HepG2 (cell line): ENCODE measurements around the gene KLHL11. TPM values are rescaled to one million over a fixed set of nuclear protein-coding genes. Genes with fewer than 3 reads are reported as not detected.

ENCODE experiments used
- ATAC-seq: fragments of 200-7000 bp; cut with Tn5 transposase; 3 replicates; pipeline ENCODE4 v1.9.1; 2020; ENCODE audit warnings: mild to moderate bottlenecking, moderate library complexity
- BruUV-seq: library from RNA; stranded (reverse); fragments of 400-500 nt; replicated peaks from 2 replicates; lab custom pipeline; 2021; lab: Mats Ljungman, UMichigan
- CTCF ChIA-PET: fragments of 300-600 bp; formaldehyde crosslinking; extraction: SDS; loops from one replicate; lab custom pipeline; 2021; ENCODE audit warnings: low total read pairs, inconsistent platforms, low intra/inter-chr PET ratio; lab: Yijun Ruan, JAX
- POLR2A ChIA-PET: fragments of 350-600 bp; sonication (Branson Sonifier 250); formaldehyde crosslinking; loops from one replicate; lab custom pipeline; 2020; ENCODE audit warnings: antibody characterized with exemption, inconsistent platforms; lab: Yijun Ruan, JAX
- DNase-seq: peaks from one replicate; pipeline ENCODE4 v3.0.0-alpha.2; 2015; ENCODE audit warnings: low spot score
- FAIRE-seq: peaks from 3 replicates; lab custom pipeline; 2011; peaks lifted over from hg19 to GRCh38; lab: Jason Lieb, UNC
- H2AFZ ChIP-seq: one replicate; pipeline ENCODE4 v1.6.1; 2011; ENCODE audit warnings: low read length, inconsistent platforms
- H3K27ac ChIP-seq: fragments of 300-600 bp; 3 replicates; pipeline ENCODE4 v1.8.0; 2011; ENCODE audit warnings: mixed run types, mild to moderate bottlenecking, mixed read lengths, low read length, inconsistent platforms; ENCODE audit not compliant: insufficient read depth; ENCODE audit errors: extremely low read length
- H3K27me3 ChIP-seq, 2 experiments: fragments of 200-600 bp in 1 of 2; 2 replicates in 1 of 2; 3 replicates in 1 of 2; pipeline versions ENCODE4 v1.6.0 to v1.8.0; 2011; ENCODE audit warnings: low read length in 2 of 2, mild to moderate bottlenecking in 2 of 2, moderate library complexity in 2 of 2, inconsistent platforms in 1 of 2; ENCODE audit not compliant: insufficient read depth in 2 of 2, control insufficient read depth in 1 of 2
- H3K36me3 ChIP-seq, 2 experiments: fragments of 200-600 bp in 1 of 2; replicated peaks in 1 of 2; 2 replicates in 1 of 2; 3 replicates in 1 of 2; pipeline versions ENCODE4 v1.5.1 to v1.8.0; 2011; ENCODE audit warnings: low read length in 2 of 2, inconsistent platforms in 1 of 2; ENCODE audit not compliant: insufficient read depth in 2 of 2, control insufficient read depth in 1 of 2
- H3K4me1 ChIP-seq: 2 replicates; pipeline ENCODE4 v1.5.1; 2012; ENCODE audit warnings: low read length, inconsistent platforms; ENCODE audit not compliant: insufficient read depth
- H3K4me2 ChIP-seq: 2 replicates; pipeline ENCODE4 v1.6.0; 2011; ENCODE audit warnings: low read depth, low read length, inconsistent platforms
- H3K4me3 ChIP-seq, 3 experiments: fragments of 200-600 bp in 1 of 3; sonication (generic), shearing (Covaris generic) in 1 of 3; replicated peaks in 1 of 3; 2 replicates each; pipeline ENCODE4 v1.5.1; 2011 to 2016; ENCODE audit warnings: low read length in 3 of 3, inconsistent platforms in 2 of 3, low read depth in 2 of 3, mild to moderate bottlenecking in 2 of 3, control low read depth in 1 of 3, mixed read lengths in 1 of 3; ENCODE audit not compliant: insufficient read depth in 1 of 3
- H3K79me2 ChIP-seq: one replicate; pipeline ENCODE4 v1.6.1; 2011; ENCODE audit warnings: low read length, inconsistent platforms; ENCODE audit not compliant: insufficient read depth
- H3K9ac ChIP-seq: 2 replicates; pipeline ENCODE4 v1.6.0; 2011; ENCODE audit warnings: mild to moderate bottlenecking, low read depth, low read length, inconsistent platforms; ENCODE audit not compliant: insufficient read depth
- H3K9me3 ChIP-seq: 2 replicates; pipeline ENCODE4 v1.5.1; 2012; ENCODE audit warnings: mild to moderate bottlenecking, low read length
- H4K20me1 ChIP-seq: 2 replicates; pipeline ENCODE4 v1.6.0; 2011; ENCODE audit warnings: inconsistent platforms, mild to moderate bottlenecking, low read length, moderate library complexity; ENCODE audit not compliant: insufficient read depth
- ASH2L ChIP-seq: fragments of 300-600, 200-600 bp; sonication (generic); IDR thresholded peaks from 2 replicates; pipeline ENCODE4 v1.7.0; 2017; ENCODE audit warnings: low read depth, mild to moderate bottlenecking, moderate library complexity, mixed read lengths, low read length; ENCODE audit not compliant: insufficient read length
- CEBPG ChIP-seq: IDR thresholded peaks from 2 replicates; pipeline ENCODE4 v1.6.1; 2016
- HOMEZ ChIP-seq: IDR thresholded peaks from 2 replicates; pipeline ENCODE4 v1.6.1; 2016; ENCODE audit warnings: low read depth
- NFYC ChIP-seq: IDR thresholded peaks from 2 replicates; pipeline ENCODE4 v1.6.1; 2016; ENCODE audit warnings: missing genetic modification reagents, missing compliant biosample characterization
- NR2F6 ChIP-seq, 2 experiments: IDR thresholded peaks; 2 replicates each; pipeline ENCODE4 v1.6.1; 2016; ENCODE audit warnings: antibody characterized with exemption in 1 of 2, mild to moderate bottlenecking in 1 of 2
- POLR2G ChIP-seq: fragments of 200-400 bp; formaldehyde crosslinking; IDR thresholded peaks from 2 replicates; pipeline ENCODE4 v1.6.1; 2018; ENCODE audit warnings: mild to moderate bottlenecking, low read depth, low read length, moderate library complexity
- RAD51 ChIP-seq: fragments of 450-650 bp; IDR thresholded peaks from 2 replicates; pipeline ENCODE4 v1.6.1; 2016; ENCODE audit warnings: borderline replicate concordance
- RCOR2 ChIP-seq: IDR thresholded peaks from 2 replicates; pipeline ENCODE4 v1.6.1; 2016; ENCODE audit warnings: missing biosample characterization, missing genetic modification reagents
- RFXAP ChIP-seq: sonication (generic); formaldehyde crosslinking; IDR thresholded peaks from 2 replicates; pipeline ENCODE4 v1.4.0; 2020; ENCODE audit warnings: missing genetic modification reagents, borderline replicate concordance
- ZBTB38 ChIP-seq: sonication (generic); formaldehyde crosslinking; IDR thresholded peaks from 2 replicates; pipeline ENCODE4 v1.5.1; 2020; ENCODE audit warnings: mild to moderate bottlenecking, missing genetic modification reagents
- ZFAT ChIP-seq: sonication (generic); formaldehyde crosslinking; conservative IDR thresholded peaks from 2 replicates; pipeline ENCODE4 v1.8.1; 2023; ENCODE audit warnings: missing genetic modification reagents, inconsistent platforms
- ZFP90 ChIP-seq: sonication (generic); formaldehyde crosslinking; IDR thresholded peaks from 2 replicates; pipeline ENCODE4 v1.8.0; 2022; ENCODE audit warnings: missing genetic modification reagents, mild to moderate bottlenecking, inconsistent platforms, borderline replicate concordance
- ZNF34 ChIP-seq: sonication (generic); formaldehyde crosslinking; IDR thresholded peaks from 2 replicates; pipeline ENCODE4 v1.4.0; 2020; ENCODE audit warnings: mild to moderate bottlenecking, missing genetic modification reagents, borderline replicate concordance
- ZNF629 ChIP-seq: sonication (generic); formaldehyde crosslinking; conservative IDR thresholded peaks from 2 replicates; pipeline ENCODE4 v1.5.0; 2020; ENCODE audit warnings: missing genetic modification reagents
- WGBS: methylation state at CpG from one replicate; pipeline ENCODE4 v1.1.6; 2017; ENCODE audit warnings: low lambda C conversion rate; 5-methylcytosine and 5-hydroxymethylcytosine counted together
- in situ Hi-C: cut with HindIII; loops from 2 replicates; pipeline ENCODE4 v1.10.0; 2017; ENCODE audit warnings: low pct_unique_long_range_greater_than_20kb; ENCODE audit not compliant: extremely low pct_ligation_motif_present
- intact Hi-C: fragments of 100-400 bp; cut with micrococcal nuclease; formaldehyde crosslinking; loops from one replicate; pipeline ENCODE4 v1.10.0; 2022; ENCODE audit not compliant: unreplicated experiment
- polyA plus RNA-seq, 8 experiments: library from polyadenylated mRNA; depleted of rRNA in 3 of 8; stranded (reverse) in 7 of 8; unstranded in 1 of 8; fragments of >200 nt; fragmentation: Illumina TruSeq in 4 of 8; extraction: Trizol in 4 of 8; gene quantifications; 2 replicates each; pipeline versions ENCODE4 v1.2.1 to v1.2.3, GENCODE V29; 2011 to 2016; ENCODE audit warnings: low read depth in 4 of 8, missing spikeins in 1 of 8, mixed read lengths in 1 of 8; ENCODE audit not compliant: insufficient read depth in 1 of 8
- total RNA-seq, 5 experiments: library from RNA; depleted of rRNA; stranded (reverse); fragments of >200 nt; fragmentation: Illumina TruSeq; extraction: Trizol; gene quantifications; 2 replicates each; pipeline ENCODE4 v1.2.3, GENCODE V29; 2016; ENCODE audit warnings: low read depth in 1 of 5
- TF ChIP-seq, protein P1 (sequence below): sonication (generic); formaldehyde crosslinking; IDR thresholded peaks from 2 replicates; pipeline ENCODE4 v1.4.0; 2020; ENCODE audit warnings: low read depth, mild to moderate bottlenecking, missing genetic modification reagents
- TF ChIP-seq, protein P2 (sequence below): sonication (generic); formaldehyde crosslinking; IDR thresholded peaks from 2 replicates; pipeline ENCODE4 v1.8.0; 2022; ENCODE audit warnings: missing genetic modification reagents, mild to moderate bottlenecking, inconsistent platforms, borderline replicate concordance
- TF ChIP-seq, protein P3 (sequence below): sonication (generic); formaldehyde crosslinking; IDR thresholded peaks from 2 replicates; pipeline ENCODE4 v1.5.0; 2020; ENCODE audit warnings: mild to moderate bottlenecking, missing genetic modification reagents

KLHL11 gene
- total and polyA plus RNA-seq, 2 of the 13 experiments (the other 11 are each of a cell fraction or from before 2014, with no cell fraction given): 7.7 to 27.5 TPM

DNA sequence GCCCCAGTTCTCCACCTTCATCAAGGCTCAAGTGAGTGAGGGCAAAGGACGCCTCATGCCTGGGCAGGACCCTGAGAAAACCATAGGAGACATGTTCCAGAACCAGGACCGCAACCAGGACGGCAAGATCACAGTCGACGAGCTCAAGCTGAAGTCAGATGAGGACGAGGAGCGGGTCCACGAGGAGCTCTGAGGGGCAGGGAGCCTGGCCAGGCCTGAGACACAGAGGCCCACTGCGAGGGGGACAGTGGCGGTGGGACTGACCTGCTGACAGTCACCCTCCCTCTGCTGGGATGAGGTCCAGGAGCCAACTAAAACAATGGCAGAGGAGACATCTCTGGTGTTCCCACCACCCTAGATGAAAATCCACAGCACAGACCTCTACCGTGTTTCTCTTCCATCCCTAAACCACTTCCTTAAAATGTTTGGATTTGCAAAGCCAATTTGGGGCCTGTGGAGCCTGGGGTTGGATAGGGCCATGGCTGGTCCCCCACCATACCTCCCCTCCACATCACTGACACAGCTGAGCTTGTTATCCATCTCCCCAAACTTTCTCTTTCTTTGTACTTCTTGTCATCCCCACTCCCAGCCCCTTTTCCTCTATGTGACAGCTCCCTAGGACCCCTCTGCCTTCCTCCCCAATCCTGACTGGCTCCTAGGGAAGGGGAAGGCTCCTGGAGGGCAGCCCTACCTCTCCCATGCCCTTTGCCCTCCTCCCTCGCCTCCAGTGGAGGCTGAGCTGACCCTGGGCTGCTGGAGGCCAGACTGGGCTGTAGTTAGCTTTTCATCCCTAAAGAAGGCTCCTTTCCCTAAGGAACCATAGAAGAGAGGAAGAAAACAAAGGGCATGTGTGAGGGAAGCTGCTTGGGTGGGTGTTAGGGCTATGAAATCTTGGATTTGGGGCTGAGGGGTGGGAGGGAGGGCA lies 42.7 kb downstream of the KLHL11 start:
- Histone ChIP-seq H4K20me1 (peaks cover 9% of the 10 kb centered on the region; the same call in 1 of the 2 replicates), H3K9me3 (no peaks in the 10 kb centered on the region), H3K36me3 (peaks cover 28 to 55% of the 10 kb centered on the region in 2 experiments), H3K27me3 (no peaks in the 10 kb centered on the region), H2AFZ (no peak overlapping the region), H3K4me1 (peaks cover 37% of the 10 kb centered on the region), H3K79me2 (peaks cover 2% of the 10 kb centered on the region), H3K27ac (no peak overlapping the region), H3K4me2 (no peak overlapping the region), H3K9ac (no peak overlapping the region), H3K4me3 (no peak overlapping the region)
- 95% methylated on average over 12 of the region's 12 CpGs for WGBS
- TSS peak; percentile 73 for BruUV-seq
- FAIRE-seq: no peak
- POLR2A ChIA-PET: interaction anchor here (1.0 to 1.8 kb wide), 6 partner anchors 8 to 137 kb away, joined by 3 to 10 read pairs (median 6); partner anchors contain the start of genes FKBP10 and P3H4
- intact Hi-C loops: no loop called here
- peak; percentile 8 for ATAC-seq
- no peak for DNase-seq
- in situ Hi-C loops: no loop called here
- CTCF ChIA-PET: no interaction called here
- TF ChIP-seq, protein P1, sequence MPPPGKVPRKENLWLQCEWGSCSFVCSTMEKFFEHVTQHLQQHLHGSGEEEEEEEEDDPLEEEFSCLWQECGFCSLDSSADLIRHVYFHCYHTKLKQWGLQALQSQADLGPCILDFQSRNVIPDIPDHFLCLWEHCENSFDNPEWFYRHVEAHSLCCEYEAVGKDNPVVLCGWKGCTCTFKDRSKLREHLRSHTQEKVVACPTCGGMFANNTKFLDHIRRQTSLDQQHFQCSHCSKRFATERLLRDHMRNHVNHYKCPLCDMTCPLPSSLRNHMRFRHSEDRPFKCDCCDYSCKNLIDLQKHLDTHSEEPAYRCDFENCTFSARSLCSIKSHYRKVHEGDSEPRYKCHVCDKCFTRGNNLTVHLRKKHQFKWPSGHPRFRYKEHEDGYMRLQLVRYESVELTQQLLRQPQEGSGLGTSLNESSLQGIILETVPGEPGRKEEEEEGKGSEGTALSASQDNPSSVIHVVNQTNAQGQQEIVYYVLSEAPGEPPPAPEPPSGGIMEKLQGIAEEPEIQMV (CRISPR knock-in tag): no peak
- TF ChIP-seq, protein P2, sequence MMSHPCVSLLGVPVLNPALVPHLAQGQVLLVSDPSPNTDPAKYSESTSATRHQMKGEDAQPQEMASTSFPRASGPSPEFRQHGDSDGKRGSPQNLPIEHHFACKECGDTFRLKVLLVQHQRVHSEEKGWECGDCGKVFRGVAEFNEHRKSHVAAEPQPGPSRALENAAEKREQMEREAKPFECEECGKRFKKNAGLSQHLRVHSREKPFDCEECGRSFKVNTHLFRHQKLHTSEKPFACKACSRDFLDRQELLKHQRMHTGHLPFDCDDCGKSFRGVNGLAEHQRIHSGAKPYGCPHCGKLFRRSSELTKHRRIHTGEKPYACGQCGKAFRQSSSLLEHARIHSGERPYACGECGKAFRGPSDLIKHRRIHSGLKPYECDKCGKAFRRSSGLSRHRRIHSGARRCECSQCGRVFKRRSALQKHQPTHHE: no peak
- TF ChIP-seq ZFP90 (CRISPR knock-in tag) (no peak), CEBPG (CRISPR knock-in tag) (no peak), ZFAT (CRISPR knock-in tag) (no peak), NR2F6 (IDR thresholded peaks at IDR 0.05) (0 out of 2 replicates have a peak, but pooled peaks have one; percentile 12), NR2F6 (CRISPR knock-in tag; IDR thresholded peaks at IDR 0.05) (no peak), ZBTB38 (peak; percentile 56), RAD51 (no peak), HOMEZ (CRISPR knock-in tag) (no peak), ZNF34 (no peak), NFYC (CRISPR knock-in tag) (no peak), ASH2L (no peak), ZNF629 (CRISPR knock-in tag) (no peak), RCOR2 (CRISPR knock-in tag) (no peak), POLR2G (peak; percentile 46; the same call in 1 of the 2 replicates), RFXAP (CRISPR knock-in tag) (no peak)
- TF ChIP-seq, protein P3, sequence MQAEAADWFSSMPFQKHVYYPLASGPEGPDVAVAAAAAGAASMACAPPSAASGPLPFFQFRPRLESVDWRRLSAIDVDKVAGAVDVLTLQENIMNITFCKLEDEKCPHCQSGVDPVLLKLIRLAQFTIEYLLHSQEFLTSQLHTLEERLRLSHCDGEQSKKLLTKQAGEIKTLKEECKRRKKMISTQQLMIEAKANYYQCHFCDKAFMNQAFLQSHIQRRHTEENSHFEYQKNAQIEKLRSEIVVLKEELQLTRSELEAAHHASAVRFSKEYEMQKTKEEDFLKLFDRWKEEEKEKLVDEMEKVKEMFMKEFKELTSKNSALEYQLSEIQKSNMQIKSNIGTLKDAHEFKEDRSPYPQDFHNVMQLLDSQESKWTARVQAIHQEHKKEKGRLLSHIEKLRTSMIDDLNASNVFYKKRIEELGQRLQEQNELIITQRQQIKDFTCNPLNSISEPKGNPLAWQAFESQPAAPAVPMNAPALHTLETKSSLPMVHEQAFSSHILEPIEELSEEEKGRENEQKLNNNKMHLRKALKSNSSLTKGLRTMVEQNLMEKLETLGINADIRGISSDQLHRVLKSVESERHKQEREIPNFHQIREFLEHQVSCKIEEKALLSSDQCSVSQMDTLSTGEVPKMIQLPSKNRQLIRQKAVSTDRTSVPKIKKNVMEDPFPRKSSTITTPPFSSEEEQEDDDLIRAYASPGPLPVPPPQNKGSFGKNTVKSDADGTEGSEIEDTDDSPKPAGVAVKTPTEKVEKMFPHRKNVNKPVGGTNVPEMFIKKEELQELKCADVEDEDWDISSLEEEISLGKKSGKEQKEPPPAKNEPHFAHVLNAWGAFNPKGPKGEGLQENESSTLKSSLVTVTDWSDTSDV (CRISPR knock-in tag): no peak
